K562 (cell line): ENCODE measurements around the gene MORC4. TPM values are rescaled to one million over a fixed set of nuclear protein-coding genes. Genes with fewer than 3 reads are reported as not detected.

Source experiments
- ATAC-seq: fragments of 200-7000 bp; cut with Tn5 transposase; 3 replicates; pipeline ENCODE4 v1.9.1; 2020; ENCODE audit warnings: moderate library complexity
- BruUV-seq: library from RNA; stranded (reverse); fragments of 400-500 nt; replicated peaks from 2 replicates; lab custom pipeline; 2021; lab: Mats Ljungman, UMichigan
- CTCF ChIA-PET: fragments of 300-600 bp; formaldehyde crosslinking; extraction: SDS; loops from one replicate; lab custom pipeline; 2021; ENCODE audit warnings: low intra/inter-chr PET ratio; lab: Yijun Ruan, JAX
- POLR2A ChIA-PET: fragments of 300-600, 350-650 bp; sonication (Branson Sonifier 250); formaldehyde crosslinking; extraction: SDS; loops from one replicate; lab custom pipeline; 2021; ENCODE audit warnings: antibody characterized with exemption, inconsistent platforms; lab: Yijun Ruan, JAX
- DNase-seq, 4 experiments: peaks; one replicate each; pipeline versions ENCODE4 v3.0.0 to v3.0.0-alpha.2; 2011 to 2018; ENCODE audit warnings: low spot score in 3 of 4, mixed read lengths in 3 of 4; ENCODE audit errors: extremely low read depth in 1 of 4
- FAIRE-seq: peaks from 2 replicates; lab custom pipeline; 2011; peaks lifted over from hg19 to GRCh38; lab: Jason Lieb, UNC
- H2AFZ ChIP-seq: 2 replicates; pipeline ENCODE4 v1.6.0; 2011; ENCODE audit warnings: low read depth, low read length, control low read depth, inconsistent platforms
- H3K27ac ChIP-seq: fragments of 200-600 bp; 3 replicates; pipeline ENCODE4 v1.8.0; 2011; ENCODE audit warnings: low read depth, mild to moderate bottlenecking, control low read depth, inconsistent platforms, low read length, moderate library complexity, mixed read lengths; ENCODE audit errors: extremely low read depth
- H3K27me3 ChIP-seq, 2 experiments: fragments of 300-600 bp in 1 of 2; 2 replicates in 1 of 2; 3 replicates in 1 of 2; pipeline versions ENCODE4 v1.6.0 to v1.8.0; 2011; ENCODE audit warnings: inconsistent platforms in 2 of 2, low read length in 2 of 2, mild to moderate bottlenecking in 1 of 2, mixed read lengths in 1 of 2, moderate library complexity in 1 of 2; ENCODE audit not compliant: control insufficient read depth in 2 of 2, insufficient read depth in 2 of 2
- H3K36me3 ChIP-seq: fragments of 300-600 bp; 3 replicates; pipeline ENCODE4 v1.8.0; 2011; ENCODE audit warnings: mild to moderate bottlenecking, low read length, inconsistent platforms; ENCODE audit not compliant: control insufficient read depth, insufficient read depth
- H3K4me1 ChIP-seq, 2 experiments: fragments of 200-600 bp in 1 of 2; replicated peaks in 1 of 2; 2 replicates in 1 of 2; 3 replicates in 1 of 2; pipeline versions ENCODE4 v1.5.1 to v1.8.0; 2011; ENCODE audit warnings: inconsistent platforms in 2 of 2, low read length in 2 of 2, mild to moderate bottlenecking in 1 of 2, mixed read lengths in 1 of 2, moderate library complexity in 1 of 2; ENCODE audit not compliant: control insufficient read depth in 2 of 2, insufficient read depth in 2 of 2
- H3K4me2 ChIP-seq: 2 replicates; pipeline ENCODE4 v1.6.1; 2011; ENCODE audit warnings: low read length, control low read depth, inconsistent platforms, mixed read lengths; ENCODE audit not compliant: insufficient read depth
- H3K4me3 ChIP-seq: fragments of 200-600 bp; sonication (generic), shearing (Covaris generic); 2 replicates; pipeline ENCODE4 v1.5.1; 2016; ENCODE audit warnings: control low read depth, inconsistent platforms
- H3K79me2 ChIP-seq: fragments of 200-600 bp; 3 replicates; pipeline ENCODE4 v1.8.0; 2011; ENCODE audit warnings: low read length, inconsistent platforms; ENCODE audit not compliant: control insufficient read depth, insufficient read depth
- H3K9ac ChIP-seq, 2 experiments: 2 replicates each; pipeline versions ENCODE4 v1.6.0 to v1.6.1; 2011; ENCODE audit warnings: low read depth in 2 of 2, low read length in 2 of 2, control low read depth in 1 of 2, inconsistent platforms in 1 of 2, mild to moderate bottlenecking in 1 of 2, mixed read lengths in 1 of 2; ENCODE audit not compliant: insufficient read depth in 1 of 2
- H3K9me1 ChIP-seq: one replicate; pipeline ENCODE4 v1.6.0; 2011; ENCODE audit warnings: inconsistent platforms, mild to moderate bottlenecking, low read length, moderate library complexity; ENCODE audit not compliant: control insufficient read depth, insufficient read depth
- H3K9me3 ChIP-seq: replicated peaks from 2 replicates; pipeline ENCODE4 v1.5.1; 2011; ENCODE audit warnings: low read depth, low read length, inconsistent platforms; ENCODE audit not compliant: control insufficient read depth, insufficient read depth
- H4K20me1 ChIP-seq: replicated peaks from 2 replicates; pipeline ENCODE4 v1.6.1; 2011; ENCODE audit warnings: low read length, inconsistent platforms, mixed read lengths; ENCODE audit not compliant: control insufficient read depth, insufficient read depth
- BRD9 ChIP-seq: fragments of 450-650 bp; IDR thresholded peaks from 2 replicates; pipeline ENCODE4 v1.6.1; 2018; ENCODE audit warnings: low read depth; ENCODE audit not compliant: partially characterized antibody
- CCAR2 ChIP-seq: fragments of 200-400 bp; formaldehyde crosslinking; IDR thresholded peaks from 2 replicates; pipeline ENCODE4 v1.6.1; 2017; ENCODE audit warnings: mild to moderate bottlenecking, low read depth, low read length
- KDM5B ChIP-seq: fragments of 200-600 bp; sonication (generic); IDR thresholded peaks from 2 replicates; pipeline ENCODE4 v1.6.1; 2012; ENCODE audit warnings: low read depth, mild to moderate bottlenecking, moderate library complexity, low read length, control low read depth, inconsistent platforms; ENCODE audit not compliant: insufficient replicate concordance
- NFXL1 ChIP-seq: fragments of 450-650 bp; formaldehyde crosslinking; IDR thresholded peaks from 2 replicates; pipeline ENCODE4 v1.4.0; 2021; ENCODE audit warnings: mild to moderate bottlenecking
- NR1H2 ChIP-seq: sonication (generic); formaldehyde crosslinking; IDR thresholded peaks from 2 replicates; pipeline ENCODE4 v1.4.0; 2020; ENCODE audit warnings: mild to moderate bottlenecking, missing genetic modification reagents
- SMAD3 ChIP-seq: fragments of 450-650 bp; formaldehyde crosslinking; conservative IDR thresholded peaks from 2 replicates; pipeline ENCODE4 v1.4.0; 2020; ENCODE audit warnings: mild to moderate bottlenecking
- TAL1 ChIP-seq: fragments of 450-650 bp; IDR thresholded peaks from 2 replicates; pipeline ENCODE4 v1.6.1; 2016; ENCODE audit warnings: mild to moderate bottlenecking
- U2AF2 ChIP-seq: fragments of 200-400 bp; formaldehyde crosslinking; optimal IDR thresholded peaks from 2 replicates; pipeline ENCODE3; 2017; ENCODE audit warnings: low read depth, mild to moderate bottlenecking, low read length
- WHSC1 ChIP-seq: IDR thresholded peaks from one replicate; pipeline ENCODE4 v1.6.1; 2012; ENCODE audit warnings: low read length, control low read depth, inconsistent platforms
- ZC3H11A ChIP-seq: IDR thresholded peaks from 2 replicates; pipeline ENCODE4 v1.6.1; 2012; ENCODE audit warnings: low read depth, low read length, improper control_type of control experiment
- ZNF174 ChIP-seq: fragments of 250-450 bp; sonication (Bioruptor Pico); IDR thresholded peaks from 2 replicates; pipeline ENCODE4 v1.4.0; 2020; ENCODE audit warnings: mild to moderate bottlenecking
- ZNF507 ChIP-seq: conservative IDR thresholded peaks from 2 replicates; pipeline ENCODE4 v1.6.1; 2017; ENCODE audit warnings: missing genetic modification characterization, missing compliant biosample characterization
- WGBS: fragments of 100-300 bp; shearing (Covaris generic); methylation state at CpG from one replicate; pipeline ENCODE4 v1.1.6; 2016; ENCODE audit warnings: low coverage, mixed read lengths; ENCODE audit not compliant: insufficient coverage; ENCODE audit errors: missing lambda C conversion rate; 5-methylcytosine and 5-hydroxymethylcytosine counted together
- in situ Hi-C: fragments of 300-500 bp; cut with MboI; formaldehyde crosslinking; loops from 4 replicates; pipeline ENCODE4 v1.15.0; 2018; ENCODE audit warnings: inconsistent platforms, mixed read lengths
- intact Hi-C: fragments of 100-400 bp; cut with micrococcal nuclease; formaldehyde crosslinking; loops from 2 replicates; pipeline ENCODE4 v1.14.2; 2022
- polyA plus RNA-seq, 8 experiments: library from polyadenylated mRNA; depleted of rRNA in 4 of 8; stranded (reverse) in 5 of 8; unstranded in 3 of 8; fragments of >200 nt; fragmentation: Nextera tagmentation in 2 of 8; fragmentation: Illumina TruSeq in 1 of 8; extraction: Ambion mirVana in 2 of 8; extraction: Trizol in 1 of 8; gene quantifications; 2 replicates each; pipeline versions ENCODE4 v1.2.1 to v1.2.3, GENCODE V29; 2011 to 2014; ENCODE audit warnings: inconsistent platforms in 1 of 8, missing spikeins in 1 of 8
- total RNA-seq, 7 experiments: library from RNA; depleted of rRNA in 6 of 7; stranded (reverse); fragments of >200 nt in 6 of 7; fragmentation: Illumina TruSeq in 2 of 7; extraction: Trizol in 2 of 7; gene quantifications; 2 replicates each; pipeline versions ENCODE4 v1.2.1 to v1.2.3, GENCODE V29; 2011 to 2021; ENCODE audit warnings: low replicate concordance in 1 of 7

Gene MORC4
- total and polyA plus RNA-seq, 9 of the 15 experiments (the other 6 are each of a cell fraction or from before 2014, with no cell fraction given), result 0.04 to 0.53 (median 0.18) TPM

DNA sequence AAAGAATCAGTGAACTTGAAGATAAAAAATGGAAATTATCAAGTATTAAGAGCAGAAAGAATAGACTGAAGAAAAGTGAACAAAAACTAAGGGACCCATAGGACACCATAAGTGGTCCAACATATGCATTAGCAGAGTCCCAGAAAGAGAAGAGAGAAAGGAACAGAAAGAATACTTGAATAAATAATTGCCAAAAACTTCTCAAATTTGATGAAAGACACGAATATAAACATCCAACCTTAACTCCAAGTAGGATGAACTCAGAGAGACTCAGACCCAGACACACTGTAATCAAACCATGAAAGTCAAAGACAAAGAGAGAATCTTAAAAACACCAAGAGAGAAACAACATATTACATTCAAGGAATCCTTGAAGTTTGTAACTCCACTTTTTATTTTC lies 35.7 kb downstream of the MORC4 start:
- Histone ChIP-seq H3K9me3 (no peaks in the 10 kb centered on the region), H4K20me1 (no peaks in the 10 kb centered on the region), H3K4me3 (no peak overlapping the region), H3K4me2 (no peak overlapping the region), H3K4me1 (no peaks in the 10 kb centered on the region), H3K27me3 (no peaks in the 10 kb centered on the region), H3K36me3 (no peaks in the 10 kb centered on the region), H3K79me2 (no peaks in the 10 kb centered on the region), H3K9ac (no peak overlapping the region), H3K27ac (no peak overlapping the region), H2AFZ (no peak overlapping the region), H3K9me1 (no peaks in the 10 kb centered on the region)
- ChIA-PET POLR2A (no interaction called here), CTCF (no interaction called here)
- ATAC-seq, result no peak
- WGBS, result 0% methylated on average over 1 of the region's 1 CpG
- intact Hi-C loops, result no loop called here
- BruUV-seq, result no TSS peak
- TF ChIP-seq WHSC1, result no peak
- no peak for TF ChIP-seq CCAR2
- TF ChIP-seq U2AF2, result no peak
- no peak for TF ChIP-seq ZC3H11A
- TF ChIP-seq NFXL1 (CRISPR knock-in tag), result no peak
- no peak for TF ChIP-seq NR1H2
- TF ChIP-seq ZNF174, result no peak
- no peak for DNase-seq
- no peak for FAIRE-seq
- in situ Hi-C loops, result no loop called here

DNA sequence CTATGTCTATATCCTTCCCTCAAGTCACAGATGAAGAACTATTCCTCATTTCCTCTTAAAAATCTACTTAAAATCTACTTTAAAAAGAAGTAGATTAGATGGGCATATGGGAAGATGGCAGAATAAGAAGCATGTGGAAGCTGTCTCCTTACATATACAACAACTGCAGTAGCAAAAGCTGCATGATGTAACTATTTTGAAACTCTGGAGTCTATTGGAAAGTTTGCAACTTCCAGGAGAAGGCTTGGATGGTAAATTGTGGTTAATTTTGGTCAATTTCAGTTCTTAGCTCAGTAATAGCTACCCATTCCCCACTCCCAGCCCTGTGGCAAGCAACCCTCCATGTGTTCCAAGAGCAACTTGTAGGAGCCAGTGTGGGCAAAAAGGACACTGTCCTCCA lies 36.9 kb downstream of the MORC4 start:
- CTCF ChIA-PET, result no interaction called here

More for the DNA sequence above, 36.9 kb downstream of the MORC4 start:
- Histone ChIP-seq H3K4me2 (no peak overlapping the region), H2AFZ (no peak overlapping the region), H3K4me3 (no peak overlapping the region), H3K9me1 (no peaks in the 10 kb centered on the region), H3K36me3 (no peaks in the 10 kb centered on the region), H4K20me1 (no peaks in the 10 kb centered on the region), H3K9me3 (no peaks in the 10 kb centered on the region), H3K79me2 (no peaks in the 10 kb centered on the region), H3K4me1 (no peaks in the 10 kb centered on the region)
- DNase-seq, result no peak
- no TSS peak for BruUV-seq
- no peak for FAIRE-seq
- in situ Hi-C loops, result no loop called here
- TF ChIP-seq KDM5B (no peak), NR1H2 (no peak), TAL1 (no peak), SMAD3 (no peak), ZNF507 (tag) (no peak), BRD9 (no peak)
- TF ChIP-seq, all 486 proteins: peak for 0
- Histone ChIP-seq H3K27ac (no peak overlapping the region), H3K27me3 (no peaks in the 10 kb centered on the region), H3K9ac (no peak overlapping the region)
- ATAC-seq, result no peak
- POLR2A ChIA-PET, result interaction anchor here (0.6 kb wide), 1 partner anchor 43 kb away, joined by 3 read pairs; the partner anchor contains the start of gene CLDN2
- intact Hi-C loops, result no loop called here
